KMS-11 (cell line): ENCODE measurements around the gene TNFSF15.

ENCODE experiments used
- H2AFZ ChIP-seq: fragments of 200-600 bp; sonication (generic); 2 replicates; pipeline ENCODE4 v1.6.1; 2016; ENCODE audit warnings: antibody characterized with exemption, mixed run types, low read depth
- H3K27ac ChIP-seq: fragments of 200-600 bp; sonication (generic); 2 replicates; pipeline ENCODE4 v1.6.1; 2016; ENCODE audit warnings: mild to moderate bottlenecking, mixed run types
- H3K27me3 ChIP-seq: fragments of 200-600 bp; sonication (generic); 2 replicates; pipeline ENCODE4 v1.6.1; 2017; ENCODE audit warnings: mild to moderate bottlenecking, low read depth, mixed run types, moderate library complexity; ENCODE audit not compliant: insufficient read depth
- H3K36me3 ChIP-seq: fragments of 200-600 bp; sonication (generic); 2 replicates; pipeline ENCODE4 v1.6.1; 2017; ENCODE audit warnings: mild to moderate bottlenecking, mixed run types; ENCODE audit not compliant: insufficient read depth
- H3K4me1 ChIP-seq: fragments of 200-600 bp; sonication (generic); 2 replicates; pipeline ENCODE4 v1.6.1; 2016; ENCODE audit warnings: mild to moderate bottlenecking, low read depth, mixed run types; ENCODE audit not compliant: poor library complexity, severe bottlenecking
- H3K4me2 ChIP-seq: fragments of 200-600 bp; sonication (generic); 2 replicates; pipeline ENCODE4 v1.7.0; 2016; ENCODE audit warnings: mild to moderate bottlenecking, mixed run types
- H3K4me3 ChIP-seq: fragments of 200-600 bp; sonication (generic); IDR thresholded peaks from 2 replicates; pipeline ENCODE4 v1.6.1; 2017; ENCODE audit warnings: low read depth, low read length, mixed read lengths; ENCODE audit not compliant: insufficient read depth
- H3K79me2 ChIP-seq: fragments of 200-600 bp; sonication (generic); 2 replicates; pipeline ENCODE4 v1.6.1; 2016; ENCODE audit warnings: low read depth, mixed run types; ENCODE audit not compliant: insufficient read depth
- H3K9ac ChIP-seq: fragments of 200-600 bp; sonication (generic); 2 replicates; pipeline ENCODE4 v1.6.1; 2016; ENCODE audit warnings: mild to moderate bottlenecking, mixed run types
- H4K20me1 ChIP-seq: fragments of 200-600 bp; sonication (generic); 2 replicates; pipeline ENCODE4 v1.6.1; 2016; ENCODE audit warnings: mild to moderate bottlenecking, mixed run types; ENCODE audit not compliant: insufficient read depth
- TF ChIP-seq, protein P1 (sequence below): fragments of 200-600 bp; sonication (generic); conservative IDR thresholded peaks from 2 replicates; pipeline ENCODE4 v1.6.1; 2017; ENCODE audit warnings: low read depth, mild to moderate bottlenecking, antibody characterized with exemption, low read length, moderate library complexity, mixed read lengths

Gene TNFSF15

DNA sequence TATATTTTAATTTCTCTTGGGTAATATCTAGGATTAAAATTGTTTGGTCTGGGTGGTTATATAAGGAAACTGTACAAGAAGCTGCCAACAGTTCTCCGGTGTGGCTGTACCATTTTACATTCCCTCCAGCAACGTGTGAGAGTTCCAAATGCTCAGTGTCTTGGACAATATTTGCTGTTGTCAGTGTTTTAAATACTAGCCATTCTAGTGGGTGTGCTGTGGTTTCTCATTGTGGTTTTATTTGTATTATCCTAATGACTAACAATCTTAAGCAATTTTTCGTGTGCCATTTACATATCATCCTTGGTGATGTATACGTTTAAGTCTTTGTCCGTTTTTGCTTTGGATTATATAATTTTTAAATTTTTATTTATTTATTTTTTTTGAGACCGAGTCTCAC is 34.0 kb downstream of the TNFSF15 start:
- Histone ChIP-seq H3K79me2 (no peaks in the 10 kb centered on the region), H3K27ac (no peak overlapping the region), H3K27me3 (no peaks in the 10 kb centered on the region), H3K4me1 (peaks cover 43% of the 10 kb centered on the region), H4K20me1 (no peaks in the 10 kb centered on the region), H3K36me3 (no peaks in the 10 kb centered on the region), H3K9ac (no peak overlapping the region), H3K4me2 (no peak overlapping the region), H3K4me3 (no peak overlapping the region), H2AFZ (no peak overlapping the region)
- TF ChIP-seq, protein P1, sequence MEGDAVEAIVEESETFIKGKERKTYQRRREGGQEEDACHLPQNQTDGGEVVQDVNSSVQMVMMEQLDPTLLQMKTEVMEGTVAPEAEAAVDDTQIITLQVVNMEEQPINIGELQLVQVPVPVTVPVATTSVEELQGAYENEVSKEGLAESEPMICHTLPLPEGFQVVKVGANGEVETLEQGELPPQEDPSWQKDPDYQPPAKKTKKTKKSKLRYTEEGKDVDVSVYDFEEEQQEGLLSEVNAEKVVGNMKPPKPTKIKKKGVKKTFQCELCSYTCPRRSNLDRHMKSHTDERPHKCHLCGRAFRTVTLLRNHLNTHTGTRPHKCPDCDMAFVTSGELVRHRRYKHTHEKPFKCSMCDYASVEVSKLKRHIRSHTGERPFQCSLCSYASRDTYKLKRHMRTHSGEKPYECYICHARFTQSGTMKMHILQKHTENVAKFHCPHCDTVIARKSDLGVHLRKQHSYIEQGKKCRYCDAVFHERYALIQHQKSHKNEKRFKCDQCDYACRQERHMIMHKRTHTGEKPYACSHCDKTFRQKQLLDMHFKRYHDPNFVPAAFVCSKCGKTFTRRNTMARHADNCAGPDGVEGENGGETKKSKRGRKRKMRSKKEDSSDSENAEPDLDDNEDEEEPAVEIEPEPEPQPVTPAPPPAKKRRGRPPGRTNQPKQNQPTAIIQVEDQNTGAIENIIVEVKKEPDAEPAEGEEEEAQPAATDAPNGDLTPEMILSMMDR, result no peak

DNA sequence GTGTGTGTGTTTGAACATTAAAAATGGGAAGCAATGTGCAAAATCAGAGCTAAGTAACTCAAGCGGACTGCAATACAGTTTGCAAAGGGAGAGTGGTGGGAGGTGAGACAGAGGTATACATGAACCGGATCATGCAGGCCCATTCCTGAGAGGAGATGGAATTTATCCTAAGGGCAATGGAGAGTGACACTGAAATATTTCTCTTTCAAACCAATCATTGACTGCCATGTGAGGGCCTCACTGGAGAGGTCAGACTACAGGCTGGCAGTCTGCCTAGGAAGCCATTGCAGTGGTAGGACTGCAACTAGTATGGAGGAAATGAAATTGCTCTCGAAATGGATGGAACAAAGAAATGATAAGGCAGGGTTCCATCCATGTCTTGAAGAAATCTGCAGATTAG is 34.8 kb downstream of the TNFSF15 start:
- Histone ChIP-seq H2AFZ (no peak overlapping the region), H3K4me3 (no peak overlapping the region), H3K4me1 (peaks cover 43% of the 10 kb centered on the region), H3K36me3 (no peaks in the 10 kb centered on the region), H3K27ac (no peak overlapping the region), H3K4me2 (peak overlapping the region; percentile 42; the same call in 1 of the 2 replicates), H3K27me3 (no peaks in the 10 kb centered on the region), H3K79me2 (no peaks in the 10 kb centered on the region), H4K20me1 (no peaks in the 10 kb centered on the region), H3K9ac (no peak overlapping the region)
- TF ChIP-seq, protein P1, result no peak

DNA sequence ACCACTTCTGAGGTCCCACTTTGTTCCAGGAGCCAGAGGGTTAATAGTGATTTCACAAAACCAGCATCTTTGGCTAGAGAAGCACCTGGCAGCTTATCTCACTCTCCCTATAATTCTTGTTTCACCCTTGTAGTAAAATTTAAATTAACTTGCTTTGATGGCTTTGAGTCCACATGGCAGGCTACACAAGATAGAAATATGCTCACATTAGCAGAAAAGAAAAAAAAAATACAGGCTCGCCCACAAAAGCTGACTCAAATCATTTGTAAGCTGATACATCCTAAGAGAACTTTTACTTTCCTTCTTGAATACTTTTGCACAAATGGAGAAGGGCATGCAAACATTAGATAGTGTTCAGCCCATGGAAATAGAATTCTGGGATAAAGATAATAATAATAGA is 36.2 kb downstream of the TNFSF15 start:
- Histone ChIP-seq H3K79me2 (no peaks in the 10 kb centered on the region), H3K4me3 (no peak overlapping the region), H3K9ac (no peak overlapping the region), H2AFZ (no peak overlapping the region), H4K20me1 (no peaks in the 10 kb centered on the region), H3K27me3 (no peaks in the 10 kb centered on the region), H3K4me1 (peaks cover 34% of the 10 kb centered on the region), H3K36me3 (no peaks in the 10 kb centered on the region), H3K4me2 (peak overlapping the region; percentile 42), H3K27ac (no peak overlapping the region)
- TF ChIP-seq, protein P1, result no peak

DNA sequence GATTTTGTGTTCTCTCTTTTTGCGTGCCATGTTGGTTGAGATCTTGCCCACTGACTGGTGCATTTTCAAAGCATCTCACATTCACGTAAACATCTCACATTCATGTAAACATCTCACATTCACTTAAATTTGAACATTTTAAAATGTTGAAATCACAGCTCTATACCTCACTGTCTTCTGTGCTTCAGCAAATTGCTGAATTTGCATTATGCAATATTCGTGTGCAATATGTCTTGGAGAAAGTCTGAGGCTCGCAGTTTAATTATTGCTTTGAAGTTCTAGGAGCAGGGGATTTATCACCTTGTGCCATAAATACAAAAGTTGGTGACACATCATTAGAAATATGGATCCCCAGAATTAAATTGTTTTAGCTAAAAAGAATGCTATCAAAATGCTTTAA is 42.6 kb downstream of the TNFSF15 start:
- Histone ChIP-seq H3K4me3 (no peak overlapping the region), H2AFZ (no peak overlapping the region), H3K36me3 (no peaks in the 10 kb centered on the region), H3K27me3 (no peaks in the 10 kb centered on the region), H4K20me1 (no peaks in the 10 kb centered on the region), H3K79me2 (no peaks in the 10 kb centered on the region), H3K4me1 (peaks cover 13% of the 10 kb centered on the region), H3K27ac (no peak overlapping the region), H3K4me2 (no peak overlapping the region), H3K9ac (no peak overlapping the region)
- TF ChIP-seq, protein P1, result no peak
